Head of caudate nucleus (tissue), 42 donors: ENCODE data around the gene GIMAP1.

ENCODE experiments used
- DNase-seq, 42 donors: peaks; one replicate each; pipeline versions ENCODE4 v3.0.0 to v3.0.0-alpha.2; 2020 to 2021; ENCODE audit warnings: mixed read lengths in 7 of 42
- intact Hi-C: fragments of 100-400 bp; cut with DNase I; formaldehyde crosslinking; loops from one replicate; pipeline ENCODE4 v1.15.0; 2022

Gene GIMAP1

GRCh38 chr7:150742286-150742968, 26.0 kb downstream of the GIMAP1 start:
- intact Hi-C loops = no loop called here
- DNase-seq = no peak

GRCh38 chr7:150744041-150744656, 27.7 kb downstream of the GIMAP1 start:
- DNase-seq = no peak
- intact Hi-C loops = no loop called here

- intact Hi-C loops = no loop called here
- DNase-seq = no peak
These were observed 28.7 kb downstream of the GIMAP1 start for GRCh38 chr7:150745086-150745485.

- no peak for DNase-seq
These were observed 29.5 kb downstream of the GIMAP1 start for GRCh38 chr7:150745876-150746275.

GRCh38 chr7:150746921-150747320, 30.5 kb downstream of the GIMAP1 start:
- intact Hi-C loops = no loop called here
- no peak for DNase-seq

More at GRCh38 chr7:150745876-150746275, 29.5 kb downstream of the GIMAP1 start:
- intact Hi-C loops = no loop called here

- intact Hi-C loops = no loop called here
- no peak for DNase-seq
These were observed 32.0 kb downstream of the GIMAP1 start for GRCh38 chr7:150748376-150748775.

- intact Hi-C loops = no loop called here
- no peak for DNase-seq
These were observed 35.3 kb downstream of the GIMAP1 start for GRCh38 chr7:150751702-150752101.

- DNase-seq = peak in 12 of 42 donors; percentile 18 to 41 (median 26)
- intact Hi-C loops = no loop called here
These were observed 36.8 kb downstream of the GIMAP1 start for GRCh38 chr7:150753239-150753638.

- intact Hi-C loops = no loop called here
- no peak for DNase-seq
These were observed 37.6 kb downstream of the GIMAP1 start for GRCh38 chr7:150753826-150754603.

- no peak for DNase-seq
- intact Hi-C loops = loop anchor here (5.0 kb wide), 1 partner anchor 308 kb away; no protein-coding TSS in a partner anchor
These were observed 38.5 kb downstream of the GIMAP1 start for GRCh38 chr7:150754951-150755350.

- DNase-seq = no peak
- intact Hi-C loops = loop anchor here (5.0 kb wide), 1 partner anchor 308 kb away; no protein-coding TSS in a partner anchor
These were observed 39.2 kb downstream of the GIMAP1 start for GRCh38 chr7:150755473-150756099.

GRCh38 chr7:150756166-150756565, 39.8 kb downstream of the GIMAP1 start:
- intact Hi-C loops = loop anchor here (5.0 kb wide), 1 partner anchor 309 kb away; no protein-coding TSS in a partner anchor
- no peak for DNase-seq

GRCh38 chr7:150756858-150757257, 40.4 kb downstream of the GIMAP1 start:
- DNase-seq = peak in 2 of 42 donors; percentile 17 to 29
- intact Hi-C loops = loop anchor here (5.0 kb wide), 1 partner anchor 310 kb away; no protein-coding TSS in a partner anchor

- intact Hi-C loops = loop anchor here (5.0 kb wide), 1 partner anchor 312 kb away; no protein-coding TSS in a partner anchor
- no peak for DNase-seq
These were observed 43.1 kb downstream of the GIMAP1 start for GRCh38 chr7:150759479-150759878.

GRCh38 chr7:150766334-150766709, 49.9 kb downstream of the GIMAP1 start:
- intact Hi-C loops = no loop called here
- DNase-seq = no peak

GRCh38 chr7:150769768-150770167, 53.4 kb downstream of the GIMAP1 start:
- intact Hi-C loops = no loop called here
- DNase-seq = peak in 1 of 42 donors; percentile 20
